Activated CD4-positive, alpha-beta T cell treated with anti-CD3 and anti-CD28 coated beads, Interleukin-2, amount 50 U/mL, for 24 hours (primary cell): ENCODE measurements around the gene MBOAT7.
A peak's percentile ranks its signal among the peaks of the same experiment; 100 is the strongest.
"Not testable (repeated sequence)": the region's sequence is repeated elsewhere in the genome, so short reads cannot be mapped to it uniquely, and the experiment has no call there.

Experiments
- DNase-seq, 2 donors: peaks; one replicate each; pipeline ENCODE4 v3.0.0-alpha.2; 2020; ENCODE audit warnings: low read depth in 1 of 2, low spot score in 1 of 2

The MBOAT7 gene

DNA sequence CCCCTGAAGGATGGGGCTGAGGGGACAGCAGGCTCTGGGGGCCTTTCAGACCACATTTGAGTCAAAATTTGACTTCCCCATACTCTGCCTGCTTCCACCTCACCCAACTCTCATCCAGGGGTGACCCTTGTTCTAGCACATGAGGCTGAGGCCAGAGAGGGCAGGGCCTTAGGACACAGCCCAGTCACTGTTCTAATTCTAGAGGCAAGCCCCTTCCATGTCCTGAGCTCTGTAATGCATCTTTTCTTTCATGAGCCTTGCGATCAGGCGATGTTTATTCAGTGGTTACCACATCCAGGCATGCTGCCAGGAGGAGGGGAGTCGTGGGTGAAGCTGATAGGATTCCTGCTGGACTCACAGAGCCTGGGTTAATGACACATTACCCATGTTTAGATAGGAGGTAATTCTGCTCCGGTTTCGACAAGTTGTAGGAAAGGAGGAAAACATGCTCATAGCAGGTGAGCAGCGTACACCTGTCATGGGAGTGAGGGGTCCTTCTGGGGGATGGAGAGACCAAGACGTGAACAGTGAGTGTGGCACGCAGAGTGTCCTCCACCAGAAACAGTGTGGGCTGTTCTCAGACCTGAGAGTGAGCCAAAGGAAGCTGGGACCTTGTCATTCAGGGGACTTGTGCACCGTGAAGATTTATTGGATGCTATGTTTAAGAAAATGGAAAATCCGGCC is 20.6 kb upstream of the MBOAT7 start:
- peak in 1 of 2 donors; percentile 33 for DNase-seq

DNA sequence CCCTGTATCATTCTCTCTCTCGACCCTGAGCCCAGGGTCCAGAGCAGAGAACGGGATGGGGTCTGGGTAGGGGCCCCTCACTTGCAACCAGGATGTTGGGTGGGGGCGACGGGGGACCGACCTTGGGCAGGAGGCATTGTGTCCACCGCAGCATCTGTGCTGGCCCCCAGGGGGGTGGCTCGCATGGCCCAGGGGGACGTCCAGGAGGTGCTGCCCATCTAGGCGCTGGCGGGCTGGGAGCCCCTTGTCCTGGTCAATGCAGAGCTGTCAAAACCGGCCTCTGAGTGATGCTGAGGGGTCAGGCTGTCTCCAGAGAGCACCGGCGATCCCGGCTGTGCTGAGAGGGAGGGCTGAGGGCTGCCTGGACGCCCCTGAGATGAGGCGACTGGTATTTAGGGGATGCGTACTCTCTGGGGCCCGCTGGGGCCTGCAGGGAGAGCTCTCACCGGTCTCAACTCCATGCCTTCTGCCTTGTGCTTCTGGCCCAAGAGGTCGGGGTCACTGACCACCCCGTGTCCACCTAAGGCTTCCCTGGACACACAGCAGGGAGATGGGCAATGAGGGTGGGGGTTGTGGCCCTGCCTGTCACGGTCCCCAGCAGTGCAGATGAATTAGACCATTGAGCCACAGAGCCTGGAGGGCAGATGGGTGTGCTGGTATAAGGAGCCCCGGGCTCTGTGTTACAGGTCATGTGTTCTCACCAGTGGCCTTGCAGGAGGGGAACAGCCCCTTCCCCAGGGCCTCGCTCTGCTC is 19.9 kb upstream of the MBOAT7 start:
- DNase-seq, result peak in 1 of 2 donors; percentile 33

DNA sequence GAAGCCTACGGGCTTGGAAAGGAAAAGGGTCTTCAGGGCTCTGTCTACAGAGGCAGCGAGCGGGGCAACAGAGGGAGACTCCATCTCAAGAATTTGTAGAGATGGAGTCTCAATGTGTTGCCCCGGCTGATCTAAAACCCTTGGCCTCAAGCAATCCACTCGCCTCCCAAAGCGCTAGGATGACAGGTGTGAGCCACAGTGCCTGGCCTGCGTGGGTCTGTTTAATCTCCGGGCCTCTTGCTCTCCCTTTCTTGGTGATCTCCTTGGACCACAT is 19.3 kb upstream of the MBOAT7 start:
- DNase-seq, result no peak

DNA sequence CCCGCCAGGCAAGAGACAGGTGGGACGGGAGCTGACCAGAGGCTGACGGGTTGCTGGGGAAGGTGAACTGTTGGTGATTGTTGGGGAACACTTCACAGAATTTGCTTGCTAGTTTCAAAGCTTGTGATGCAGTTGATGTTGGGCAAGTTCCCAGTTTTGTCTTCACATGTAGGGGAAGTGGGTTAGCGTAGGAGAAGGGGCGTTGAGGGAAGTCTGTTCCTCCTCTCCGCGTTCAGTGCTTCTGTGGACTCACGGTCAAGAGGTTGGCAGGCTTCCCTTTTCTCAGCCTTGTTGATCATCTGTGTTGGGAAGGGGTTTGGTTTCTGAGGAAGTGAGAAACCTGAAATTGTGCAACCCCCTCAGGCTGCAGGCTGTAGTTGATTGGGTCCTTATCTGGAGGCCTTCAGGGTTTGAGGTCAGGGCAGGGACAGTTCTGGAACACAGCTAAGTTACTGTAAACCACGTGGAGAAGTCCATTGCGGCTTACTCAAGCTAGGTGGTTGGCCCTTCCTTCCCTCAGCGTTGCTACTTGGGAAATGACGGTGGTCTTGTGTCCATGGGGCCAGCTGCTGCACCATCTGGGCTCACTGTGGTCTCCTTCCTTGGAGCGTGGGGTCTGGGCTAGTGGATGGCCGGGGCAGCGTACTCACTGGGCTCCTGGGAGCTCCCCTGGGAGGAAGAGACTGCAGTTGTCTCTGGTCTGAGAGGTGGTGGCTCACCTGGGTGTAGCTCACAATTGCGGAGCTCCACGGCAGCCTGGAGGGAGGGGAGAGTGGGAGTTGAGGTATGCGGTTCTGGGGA is 18.8 kb upstream of the MBOAT7 start:
- DNase-seq, result peak; percentile 37 to 41

DNA sequence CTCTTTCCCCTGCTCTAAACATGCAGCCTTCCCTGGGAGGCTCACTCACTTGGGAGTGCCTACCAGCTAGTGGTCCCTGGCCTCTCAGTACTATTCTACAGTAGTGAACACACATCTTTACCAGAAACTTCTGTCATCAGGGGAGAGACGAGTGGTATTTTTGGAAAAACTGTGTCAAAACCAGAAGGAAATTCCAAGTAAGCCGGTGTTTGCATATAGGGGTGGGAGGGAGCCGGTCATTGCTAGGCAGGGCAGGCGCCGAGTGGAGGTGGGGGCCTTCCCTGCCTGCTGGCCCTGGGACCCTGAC is 18.2 kb upstream of the MBOAT7 start:
- no peak for DNase-seq

DNA sequence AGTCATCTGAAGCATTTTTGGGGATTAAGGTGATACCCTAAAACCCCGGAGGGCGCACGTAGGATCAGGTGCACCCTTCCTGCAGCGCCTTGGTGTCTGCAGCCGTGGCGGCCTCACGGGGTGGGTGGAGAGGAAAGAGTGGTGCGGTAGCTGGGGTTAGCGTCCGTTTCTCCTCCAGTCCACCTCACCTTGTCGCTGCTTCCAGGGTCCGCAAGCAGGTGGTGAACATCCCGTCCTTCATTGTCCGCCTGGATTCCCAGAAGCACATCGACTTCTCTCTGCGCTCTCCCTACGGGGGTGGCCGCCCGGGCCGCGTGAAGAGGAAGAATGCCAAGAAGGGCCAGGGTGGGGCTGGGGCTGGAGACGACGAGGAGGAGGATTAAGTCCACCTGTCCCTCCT is 17.8 kb upstream of the MBOAT7 start:
- DNase-seq, result not testable (repeated sequence)

DNA sequence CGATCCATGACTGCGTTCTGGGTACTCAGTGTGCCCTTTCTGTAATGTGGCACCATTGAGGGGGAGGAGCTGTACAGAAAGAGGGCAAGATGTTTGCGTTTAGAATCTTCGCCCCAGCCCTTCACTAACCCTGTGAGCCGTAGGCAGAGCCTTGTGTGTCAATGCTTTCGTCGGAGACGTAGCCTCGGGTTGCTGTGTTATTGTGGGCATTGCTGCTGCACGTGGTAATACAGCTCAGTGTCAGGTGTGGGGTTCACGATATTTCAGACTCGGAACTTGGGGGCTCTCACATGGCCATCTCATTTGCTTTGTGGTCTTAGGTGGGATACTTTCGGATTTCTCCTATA is 17.4 kb upstream of the MBOAT7 start:
- DNase-seq, result no peak

DNA sequence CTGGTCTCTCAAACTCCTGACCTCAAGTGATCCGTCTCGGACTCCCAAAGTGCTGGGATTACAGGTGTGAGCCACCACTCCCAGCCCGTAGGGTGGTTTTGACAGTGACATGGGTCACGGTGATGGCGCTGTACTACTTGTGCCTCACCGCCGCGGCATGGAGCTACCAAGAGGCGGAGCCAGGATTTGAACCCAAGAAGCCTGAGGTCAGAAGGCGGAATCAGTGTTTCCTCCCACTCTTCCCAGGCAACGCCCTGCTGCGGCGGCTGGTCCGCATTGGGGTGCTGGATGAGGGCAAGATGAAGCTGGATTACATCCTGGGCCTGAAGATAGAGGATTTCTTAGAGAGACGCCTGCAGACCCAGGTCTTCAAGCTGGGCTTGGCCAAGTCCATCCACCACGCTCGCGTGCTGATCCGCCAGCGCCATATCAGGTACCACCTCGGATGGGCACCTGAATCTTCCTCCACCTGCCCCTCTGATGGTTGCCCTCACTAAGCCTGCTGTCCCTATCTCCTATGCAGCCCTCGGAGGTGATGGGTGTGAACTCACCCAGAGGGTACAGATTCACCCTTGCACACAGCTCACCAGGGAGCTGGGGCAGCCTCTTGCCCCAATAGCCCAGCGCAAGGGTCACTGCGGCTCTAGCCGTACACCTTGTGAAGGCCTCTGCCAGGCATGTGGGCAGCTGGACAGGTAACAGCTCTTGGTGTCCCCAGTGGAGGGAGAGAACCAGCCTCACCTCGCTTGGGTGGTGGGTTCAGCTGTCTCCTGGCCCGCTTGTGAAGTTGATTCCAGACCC is 16.9 kb upstream of the MBOAT7 start:
- no peak for DNase-seq

DNA sequence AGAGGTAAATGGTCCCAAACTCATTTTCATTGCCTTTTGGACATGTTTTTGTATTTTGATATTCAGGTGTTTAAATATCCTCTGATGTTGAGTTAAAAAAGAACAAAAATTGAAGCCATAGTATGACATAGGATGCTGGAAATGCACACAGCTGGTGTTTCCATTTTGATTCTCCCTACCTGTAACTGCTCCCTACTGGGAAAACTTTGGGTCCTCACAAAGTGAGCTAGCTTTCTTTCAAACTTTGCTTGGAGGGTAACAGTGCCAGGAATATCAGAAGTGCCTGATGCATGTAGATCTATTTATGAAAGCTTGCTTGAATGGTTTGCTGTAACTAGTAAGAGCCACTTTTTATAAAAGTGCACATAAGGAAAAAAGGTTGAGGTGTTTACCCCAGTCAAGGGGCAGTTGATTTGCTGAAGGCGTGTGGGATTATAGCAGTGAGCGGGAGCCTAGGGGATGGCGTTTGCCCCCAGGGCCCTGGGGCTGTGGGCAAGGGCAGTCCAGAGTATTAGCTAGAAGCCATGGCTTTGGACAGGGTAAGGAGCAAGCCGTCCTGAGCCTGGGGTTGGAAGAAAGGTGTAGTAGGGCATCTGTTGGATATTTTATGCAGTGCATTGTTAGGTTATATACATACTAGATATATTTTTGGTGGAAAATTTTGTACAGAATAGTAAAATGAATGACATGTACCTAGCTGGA is 15.5 kb upstream of the MBOAT7 start:
- no peak for DNase-seq

DNA sequence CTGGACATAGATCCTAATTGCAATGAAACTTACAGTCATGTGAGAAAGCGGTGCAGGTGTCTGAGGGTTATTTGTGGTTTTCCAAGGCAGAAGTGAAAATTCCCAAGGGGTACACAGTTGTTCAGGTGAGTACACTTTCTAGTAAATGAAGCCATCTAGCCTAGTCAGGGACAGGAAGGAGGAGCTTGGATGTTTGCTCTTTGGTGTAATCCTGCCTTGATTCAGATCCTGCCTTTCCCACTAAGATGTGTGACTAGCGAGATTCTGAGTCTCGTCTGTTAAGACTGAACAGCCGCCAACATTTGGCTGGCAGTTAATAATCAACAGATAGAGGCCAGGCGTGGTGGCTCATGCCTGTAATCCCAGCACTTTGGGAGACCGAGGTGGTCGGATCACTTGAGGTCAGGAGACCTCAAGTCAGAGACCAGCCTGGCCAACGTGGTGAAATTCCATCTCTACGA is 13.8 kb upstream of the MBOAT7 start:
- no peak for DNase-seq

DNA sequence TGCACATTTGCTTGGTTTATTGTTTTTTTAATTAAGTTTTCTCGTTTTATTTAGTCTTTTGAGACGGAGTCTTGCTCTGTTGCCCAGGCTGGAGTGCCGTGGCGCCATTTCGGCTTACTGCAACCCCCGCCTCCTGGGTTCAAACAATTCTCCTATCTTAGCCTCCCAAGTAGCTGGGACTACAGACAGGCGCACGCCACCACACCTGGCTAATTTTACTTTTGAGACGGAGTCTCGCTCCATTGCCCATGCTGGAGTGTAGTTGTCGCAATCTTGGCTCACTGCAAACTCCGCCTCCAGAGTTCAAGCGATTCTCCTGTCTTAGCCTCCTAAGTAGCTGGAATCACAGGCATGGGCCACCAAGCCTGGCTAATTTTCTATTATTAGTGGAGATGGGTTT is 12.6 kb upstream of the MBOAT7 start:
- no peak for DNase-seq

DNA sequence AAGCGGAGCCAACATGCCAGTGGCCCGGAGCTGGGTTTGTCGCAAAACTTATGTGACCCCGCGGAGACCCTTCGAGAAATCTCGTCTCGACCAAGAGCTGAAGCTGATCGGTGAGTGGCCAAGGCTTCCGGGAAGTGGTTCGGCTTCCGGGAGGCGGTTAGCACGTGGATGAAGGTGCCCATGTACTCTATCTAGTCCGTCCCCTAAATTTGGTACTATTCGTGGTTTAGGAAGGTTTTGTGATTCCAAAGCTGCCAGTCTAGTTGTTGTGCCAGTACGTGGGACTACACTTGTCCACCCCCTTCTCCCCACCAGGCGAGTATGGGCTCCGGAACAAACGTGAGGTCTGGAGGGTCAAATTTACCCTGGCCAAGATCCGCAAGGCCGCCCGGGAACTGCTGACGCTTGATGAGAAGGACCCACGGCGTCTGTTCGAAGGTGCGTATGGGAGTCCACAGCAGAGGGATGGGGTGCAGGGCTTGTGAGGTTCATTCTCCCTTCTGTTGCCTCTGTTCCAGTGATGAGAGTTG is 11.9 kb upstream of the MBOAT7 start:
- no peak for DNase-seq

DNA sequence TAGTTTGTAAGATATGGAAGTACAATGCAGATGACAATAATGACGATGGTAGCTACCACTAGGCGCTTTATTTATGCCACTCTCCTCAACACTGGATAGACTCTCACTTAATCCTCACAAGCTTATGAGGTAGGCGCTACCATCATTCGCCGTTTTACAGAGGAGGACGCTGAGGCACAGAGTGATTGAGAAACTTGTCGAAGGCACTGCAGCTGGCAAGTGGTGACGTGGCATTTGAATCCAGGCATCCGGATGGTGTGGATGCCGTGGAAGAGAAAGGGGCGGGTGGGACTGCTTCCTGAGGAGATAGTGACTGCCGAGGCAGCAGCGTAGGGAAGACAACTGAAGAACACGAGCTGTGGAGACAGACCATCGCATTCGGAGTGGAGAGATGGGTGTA is 10.0 kb upstream of the MBOAT7 start:
- DNase-seq, result no peak

DNA sequence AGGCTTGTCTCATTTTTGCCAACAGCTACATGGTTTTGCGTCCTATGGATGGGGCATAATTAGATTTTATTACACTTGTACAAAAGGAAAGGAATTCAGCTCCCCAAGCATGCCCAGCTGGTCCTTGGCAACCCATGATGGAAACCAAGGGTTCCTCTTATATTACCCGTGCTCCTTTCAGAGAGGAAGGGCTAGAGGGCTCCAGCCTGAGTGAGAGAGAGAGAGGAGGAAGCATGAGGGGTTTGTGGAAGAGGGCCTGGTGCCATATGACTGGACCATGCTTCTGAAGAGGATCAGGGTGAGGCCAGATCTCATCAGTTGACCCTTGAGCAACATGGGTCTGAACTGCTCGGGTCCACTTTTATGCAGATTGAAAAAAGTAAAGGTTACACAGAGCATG is 7.7 kb upstream of the MBOAT7 start:
- no peak for DNase-seq

DNA sequence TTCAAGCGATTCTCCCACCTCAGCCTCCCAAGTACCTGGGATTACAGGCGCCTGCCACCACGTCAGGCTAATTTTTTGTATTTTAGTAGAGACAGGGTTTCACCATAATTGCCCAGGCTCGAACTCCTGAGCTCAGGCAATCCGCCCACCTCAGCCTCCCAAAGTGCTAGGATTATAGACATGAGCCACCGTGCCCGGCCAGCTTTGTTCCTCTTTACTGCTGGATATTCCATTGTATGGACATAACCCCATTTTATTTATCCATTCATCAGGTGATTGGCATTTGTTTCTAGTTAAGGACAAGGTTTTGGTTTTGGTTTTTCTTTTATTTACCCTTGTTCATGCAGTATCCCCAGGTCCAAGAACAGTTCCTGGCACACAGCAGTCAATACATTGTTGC is 7.2 kb upstream of the MBOAT7 start:
- no peak for DNase-seq

DNA sequence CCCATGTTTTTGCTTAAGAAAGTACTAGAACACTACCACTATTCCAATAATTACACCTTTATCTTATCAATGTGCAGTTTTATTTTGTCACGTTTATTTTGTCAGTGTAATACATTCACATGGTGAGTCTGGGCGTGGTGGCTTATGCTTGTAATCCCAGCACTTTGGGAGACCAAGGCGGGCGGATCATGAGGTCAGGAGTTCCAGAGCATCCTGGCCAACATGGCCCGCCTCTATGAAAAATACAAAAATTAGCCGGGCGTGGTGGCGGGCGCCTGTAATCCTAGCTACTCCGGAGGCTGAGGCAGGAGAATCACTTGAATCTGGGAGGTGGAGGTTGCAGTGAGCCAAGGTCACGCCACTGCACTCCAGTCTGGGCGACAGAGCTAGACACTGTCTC is 5.1 kb upstream of the MBOAT7 start:
- not testable (repeated sequence) for DNase-seq

DNA sequence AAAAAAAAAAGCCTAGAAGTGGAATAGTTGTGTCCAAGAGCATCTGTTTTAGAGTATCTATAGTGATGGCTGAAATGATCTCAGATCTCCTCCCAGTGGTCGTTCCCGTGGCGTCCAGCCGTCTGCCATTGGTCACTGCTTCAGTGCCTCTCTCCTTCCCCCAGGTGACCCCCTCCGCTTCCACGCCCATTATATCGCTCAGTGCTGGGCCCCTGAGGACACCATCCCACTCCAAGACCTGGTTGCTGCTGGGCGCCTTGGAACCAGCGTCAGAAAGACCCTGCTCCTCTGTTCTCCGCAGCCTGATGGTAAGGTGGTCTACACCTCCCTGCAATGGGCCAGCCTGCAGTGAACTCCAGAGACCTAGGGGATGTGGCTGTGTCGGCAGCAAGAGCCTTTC is 3.6 kb upstream of the MBOAT7 start:
- DNase-seq, result no peak

DNA sequence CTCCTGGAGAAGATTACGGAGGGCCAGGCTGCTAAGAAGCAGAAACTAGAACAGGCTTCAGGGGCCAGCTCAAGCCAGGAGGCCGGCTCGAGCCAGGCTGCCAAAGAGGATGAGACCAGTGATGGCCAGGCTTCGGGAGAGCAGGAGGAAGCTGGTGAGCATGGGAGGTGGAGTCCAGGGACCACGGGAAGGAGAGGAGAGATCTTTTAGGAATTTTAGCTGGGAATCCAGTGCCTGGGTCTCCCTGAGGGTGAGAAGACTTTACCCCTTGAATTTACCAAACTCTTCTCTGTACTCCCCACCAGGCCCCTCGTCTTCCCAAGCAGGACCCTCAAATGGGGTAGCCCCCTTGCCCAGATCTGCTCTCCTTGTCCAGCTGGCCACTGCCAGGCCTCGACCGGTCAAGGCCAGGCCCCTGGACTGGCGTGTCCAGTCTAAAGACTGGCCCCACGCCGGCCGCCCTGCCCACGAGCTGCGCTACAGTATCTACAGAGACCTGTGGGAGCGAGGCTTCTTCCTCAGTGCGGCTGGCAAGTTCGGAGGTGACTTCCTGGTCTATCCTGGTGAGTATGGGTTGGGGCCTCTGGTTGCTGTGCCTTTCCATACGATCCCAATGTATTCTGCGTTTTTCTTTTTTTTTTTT is 2.6 kb upstream of the MBOAT7 start:
- no peak for DNase-seq

DNA sequence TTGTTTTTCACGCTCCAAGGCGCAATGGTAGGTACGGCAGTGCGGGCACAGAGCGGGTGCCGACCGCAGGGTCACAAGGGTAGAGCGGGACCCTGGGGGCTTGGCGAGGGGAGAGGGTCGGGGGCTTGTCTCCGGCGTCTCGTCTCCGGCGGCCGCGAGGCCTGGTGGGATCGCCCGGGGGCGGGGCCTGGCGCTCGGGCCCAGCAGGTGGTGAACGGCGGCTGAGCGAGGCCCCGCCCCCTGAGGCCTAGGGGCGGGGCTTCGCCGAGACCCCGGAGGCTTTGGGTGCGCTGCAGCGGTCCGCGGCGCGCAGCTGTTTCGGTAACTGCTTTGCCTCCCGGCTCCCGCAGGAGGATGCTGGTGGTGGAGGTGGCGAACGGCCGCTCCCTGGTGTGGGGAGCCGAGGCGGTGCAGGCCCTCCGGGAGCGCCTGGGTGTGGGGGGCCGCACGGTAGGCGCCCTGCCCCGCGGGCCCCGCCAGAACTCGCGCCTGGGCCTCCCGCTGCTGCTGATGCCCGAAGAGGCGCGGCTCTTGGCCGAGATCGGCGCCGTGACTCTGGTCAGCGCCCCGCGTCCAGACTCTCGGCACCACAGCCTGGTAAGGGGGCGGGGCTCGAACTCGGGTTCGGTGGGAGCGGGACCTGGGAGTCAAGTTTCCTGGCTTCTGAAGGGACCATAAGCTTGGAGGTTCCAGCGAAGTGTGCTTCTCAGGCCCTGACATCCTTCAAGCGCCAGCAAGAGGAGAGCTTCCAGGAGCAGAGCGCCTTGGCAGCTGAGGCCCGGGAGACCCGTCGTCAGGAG is 1.8 kb upstream of the MBOAT7 start, which contains the start of gene TSEN34:
Gene TSEN34, plus strand, starts transcription at position 298 of the 800 bp plus-strand sequence. Its CDS starts 57 bp downstream, at position 355.
- DNase-seq, result peak in 1 of 2 donors; percentile 76
